ENCODE data around the gene ADGRF1. TPM values are rescaled to one million over a fixed set of nuclear protein-coding genes. Genes with fewer than 3 reads are reported as not detected.
"Not testable (repeated sequence)": the region's sequence is repeated elsewhere in the genome, so short reads cannot be mapped to it uniquely, and the experiment has no call there.

Gene ADGRF1
- total RNA-seq, 1 donor from 2014 or later: 24.4 TPM

DNA sequence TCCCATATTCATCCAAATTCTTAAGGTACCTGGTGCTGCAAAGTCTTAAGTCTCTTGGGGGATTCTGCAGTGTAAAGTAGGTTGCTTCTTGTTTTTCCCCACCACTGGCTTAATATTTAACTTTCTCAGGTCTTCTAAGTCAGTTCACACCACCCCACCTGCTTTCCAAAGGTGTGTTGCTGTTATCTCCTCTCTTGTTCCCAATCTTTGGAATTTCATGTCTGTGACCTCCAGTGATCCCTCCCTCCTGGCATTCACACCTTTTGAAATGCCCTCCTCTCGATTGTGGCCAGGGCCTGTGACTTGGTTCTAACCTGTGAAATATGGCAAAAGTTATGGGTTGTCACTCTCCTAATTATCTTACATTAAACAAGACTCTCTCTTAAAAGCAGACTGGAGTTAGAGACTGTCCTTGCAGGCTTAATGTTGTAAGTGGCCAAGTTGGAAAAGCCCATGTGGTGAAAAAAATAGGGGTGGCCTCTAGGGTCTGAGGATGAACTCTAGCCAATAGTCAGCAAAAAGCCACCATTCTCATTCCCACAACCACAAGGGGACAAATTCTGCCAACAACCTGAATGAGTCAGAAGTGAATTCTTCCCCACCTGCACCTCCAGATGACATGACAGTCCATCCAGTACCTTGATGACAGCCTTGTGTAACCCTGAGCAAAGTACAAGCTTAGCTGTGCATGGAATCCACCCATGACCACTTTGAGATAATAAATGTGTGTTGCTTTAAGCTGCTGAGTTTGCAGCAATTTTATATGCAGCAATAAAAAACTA, 45.1 kb downstream of the ADGRF1 start:
- TF ChIP-seq, protein P1, sequence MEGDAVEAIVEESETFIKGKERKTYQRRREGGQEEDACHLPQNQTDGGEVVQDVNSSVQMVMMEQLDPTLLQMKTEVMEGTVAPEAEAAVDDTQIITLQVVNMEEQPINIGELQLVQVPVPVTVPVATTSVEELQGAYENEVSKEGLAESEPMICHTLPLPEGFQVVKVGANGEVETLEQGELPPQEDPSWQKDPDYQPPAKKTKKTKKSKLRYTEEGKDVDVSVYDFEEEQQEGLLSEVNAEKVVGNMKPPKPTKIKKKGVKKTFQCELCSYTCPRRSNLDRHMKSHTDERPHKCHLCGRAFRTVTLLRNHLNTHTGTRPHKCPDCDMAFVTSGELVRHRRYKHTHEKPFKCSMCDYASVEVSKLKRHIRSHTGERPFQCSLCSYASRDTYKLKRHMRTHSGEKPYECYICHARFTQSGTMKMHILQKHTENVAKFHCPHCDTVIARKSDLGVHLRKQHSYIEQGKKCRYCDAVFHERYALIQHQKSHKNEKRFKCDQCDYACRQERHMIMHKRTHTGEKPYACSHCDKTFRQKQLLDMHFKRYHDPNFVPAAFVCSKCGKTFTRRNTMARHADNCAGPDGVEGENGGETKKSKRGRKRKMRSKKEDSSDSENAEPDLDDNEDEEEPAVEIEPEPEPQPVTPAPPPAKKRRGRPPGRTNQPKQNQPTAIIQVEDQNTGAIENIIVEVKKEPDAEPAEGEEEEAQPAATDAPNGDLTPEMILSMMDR (conservative IDR thresholded peaks at IDR 0.05; ENCODE audit: low read depth, low read length): no peak
- no peak for DNase-seq (ENCODE audit: low read depth)
- H3K4me3 ChIP-seq (ENCODE audit: low read depth, low read length): no peak overlapping the region

GRCh38 chr6:46994933-46995332, 47.2 kb downstream of the ADGRF1 start:
- TF ChIP-seq, protein P1 (conservative IDR thresholded peaks at IDR 0.05; ENCODE audit: low read depth, low read length): no peak
- no peak overlapping the region for H3K4me3 ChIP-seq (ENCODE audit: low read depth, low read length)
- DNase-seq (ENCODE audit: low read depth): no peak

- no peak overlapping the region for H3K4me3 ChIP-seq (ENCODE audit: low read depth, low read length)
- peak; percentile 85 for DNase-seq (ENCODE audit: low read depth)
- TF ChIP-seq, protein P1 (conservative IDR thresholded peaks at IDR 0.05; ENCODE audit: low read depth, low read length): no peak
Observed at GRCh38 chr6:46993846-46994245, 48.3 kb downstream of the ADGRF1 start.

DNA sequence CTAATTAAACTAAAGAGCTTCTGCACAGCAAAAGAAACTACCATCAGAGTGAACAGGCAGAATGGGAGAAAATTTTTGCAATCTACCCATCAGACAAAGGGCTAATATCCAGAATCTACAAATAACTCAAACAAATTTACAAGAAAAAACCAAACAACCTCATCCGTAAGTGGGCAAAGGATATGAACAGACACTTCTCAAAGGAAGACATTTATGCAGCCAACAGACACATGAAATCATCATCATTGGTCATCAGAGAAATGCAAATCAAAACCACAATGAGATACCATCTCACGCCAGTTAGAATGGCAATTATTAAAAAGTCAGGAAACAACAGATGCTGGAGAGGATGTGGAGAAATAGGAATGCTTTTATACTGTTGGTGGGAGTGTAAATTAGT, 49.7 kb downstream of the ADGRF1 start:
- DNase-seq (ENCODE audit: low read depth); H3K4me3 ChIP-seq (ENCODE audit: low read depth, low read length): not testable (repeated sequence)

GRCh38 chr6:46990818-46991510, 51.2 kb downstream of the ADGRF1 start:
- not testable (repeated sequence) for DNase-seq (ENCODE audit: low read depth)

GRCh38 chr6:46990031-46990644, 52.0 kb downstream of the ADGRF1 start:
- DNase-seq (ENCODE audit: low read depth): no peak
- TF ChIP-seq, protein P1 (conservative IDR thresholded peaks at IDR 0.05; ENCODE audit: low read depth, low read length): no peak
- no peak overlapping the region for H3K4me3 ChIP-seq (ENCODE audit: low read depth, low read length)

More at GRCh38 chr6:46990818-46991510, 51.2 kb downstream of the ADGRF1 start:
- H3K4me3 ChIP-seq (ENCODE audit: low read depth, low read length): not testable (repeated sequence)
- TF ChIP-seq, protein P1 (conservative IDR thresholded peaks at IDR 0.05; ENCODE audit: low read depth, low read length): peak; percentile 76

- no peak for DNase-seq (ENCODE audit: low read depth)
- no peak overlapping the region for H3K4me3 ChIP-seq (ENCODE audit: low read depth, low read length)
- TF ChIP-seq, protein P1 (conservative IDR thresholded peaks at IDR 0.05; ENCODE audit: low read depth, low read length): no peak
Observed at GRCh38 chr6:46989398-46989797, 52.7 kb downstream of the ADGRF1 start.

Data from epithelial cell of proximal tubule (primary cell).